ENCODE data around the gene C10orf90.
A peak's percentile ranks its signal among the peaks of the same experiment; 100 is the strongest.

C10orf90 gene

GRCh38 chr10:126508535-126509040, 161.9 kb downstream of the C10orf90 start:
- DNase-seq = no peak

GRCh38 chr10:126504761-126505112, 165.8 kb downstream of the C10orf90 start:
- DNase-seq = no peak

DNA sequence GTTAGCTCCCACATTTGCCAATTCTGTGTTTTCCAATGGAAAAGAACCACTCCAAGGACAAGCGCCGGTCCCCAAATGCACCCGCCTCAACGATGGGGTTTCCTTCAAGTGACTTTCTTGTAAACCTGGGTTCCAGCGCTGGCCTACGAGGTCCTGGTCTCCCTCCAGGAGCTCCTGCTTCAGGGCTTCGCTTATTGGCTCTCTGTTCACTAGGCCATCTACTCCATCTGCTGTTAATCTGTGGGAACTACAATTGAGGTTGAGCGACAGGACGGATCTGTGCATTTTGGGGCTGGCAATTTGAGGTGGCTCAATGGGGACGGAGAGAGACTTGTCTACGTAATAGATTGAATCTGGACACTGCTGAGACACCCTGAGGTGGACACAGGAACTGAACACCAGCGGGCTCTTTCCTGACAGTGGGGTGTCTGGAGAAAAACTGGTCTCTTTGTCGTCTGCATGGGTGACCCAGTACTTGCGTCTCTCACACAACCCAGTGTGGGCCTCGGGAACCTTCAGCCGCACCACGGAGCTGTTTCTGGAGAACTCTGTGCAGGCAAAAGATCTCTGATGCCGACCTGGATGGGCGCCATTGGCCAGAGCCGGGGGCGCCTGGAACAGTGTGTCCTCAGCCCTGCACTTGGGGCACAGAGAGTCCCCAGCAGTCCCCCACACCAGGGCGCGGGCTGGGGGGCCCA, 166.3 kb downstream of the C10orf90 start:
- DNase-seq = peak in 16 of 51 donors; percentile 5 to 52 (median 18)

GRCh38 chr10:126503392-126504062, 167.0 kb downstream of the C10orf90 start:
- no peak for DNase-seq

DNA sequence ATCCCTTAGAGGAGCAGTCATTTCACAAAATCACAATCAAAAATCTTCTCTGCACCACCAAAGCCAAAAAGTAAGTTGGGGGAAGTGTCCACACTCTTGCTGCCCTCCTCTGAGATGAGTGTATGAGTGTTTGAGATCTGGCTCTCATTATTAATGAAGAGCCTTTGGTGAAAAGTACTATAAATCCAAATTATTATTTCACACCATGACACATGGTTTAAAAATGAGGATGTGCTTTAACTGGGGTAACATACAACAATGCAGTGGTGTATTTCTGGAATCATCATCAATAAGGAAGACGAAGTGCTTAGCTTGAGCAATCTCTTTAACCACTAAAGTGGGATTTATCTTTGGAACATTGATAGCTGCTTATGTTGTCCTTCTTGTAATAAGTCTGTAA, 168.1 kb downstream of the C10orf90 start:
- no peak for DNase-seq

- DNase-seq = no peak
These were observed 168.7 kb downstream of the C10orf90 start for GRCh38 chr10:126501828-126502227.

GRCh38 chr10:126500866-126501265, 169.6 kb downstream of the C10orf90 start:
- no peak for DNase-seq

DNA sequence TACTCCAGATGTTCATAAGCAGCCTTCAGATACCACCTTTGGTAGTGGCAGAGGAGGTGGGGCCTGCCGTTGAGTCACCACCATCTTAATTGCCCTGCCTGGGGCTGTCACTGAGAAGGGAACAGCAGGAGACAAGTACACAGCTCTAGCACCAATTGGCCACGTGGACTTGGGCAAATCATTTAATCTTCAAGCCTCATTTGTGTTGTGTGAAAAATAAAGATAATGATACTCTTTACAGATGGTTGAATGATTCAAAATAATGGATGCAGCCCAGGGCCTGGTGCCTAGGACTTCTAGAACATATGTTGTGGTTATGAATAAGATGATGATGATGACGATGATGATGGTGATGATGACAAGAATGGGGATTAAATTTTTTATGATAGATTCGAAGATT, 170.3 kb downstream of the C10orf90 start:
- no peak for DNase-seq

DNA sequence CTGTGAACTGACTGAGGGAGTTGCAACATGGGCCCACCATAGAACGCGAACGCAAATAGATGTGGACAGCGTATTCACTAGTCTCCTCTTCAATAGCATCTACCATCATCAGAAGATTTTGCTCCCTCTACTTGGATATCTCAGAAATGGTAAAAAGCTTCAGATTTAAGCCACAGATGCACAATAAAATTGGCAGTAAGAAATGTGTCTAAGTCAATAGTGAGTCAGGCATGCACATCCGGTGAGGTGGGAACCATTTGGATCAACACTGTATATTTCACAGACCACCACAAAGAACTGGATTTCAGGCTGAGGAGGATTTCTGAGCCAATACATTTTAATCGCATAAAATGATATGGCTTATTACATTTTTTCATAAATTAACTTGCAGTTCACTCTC, 170.7 kb downstream of the C10orf90 start:
- no peak for DNase-seq

GRCh38 chr10:126497672-126498071, 172.8 kb downstream of the C10orf90 start:
- no peak for DNase-seq

GRCh38 chr10:126496771-126497545, 173.5 kb downstream of the C10orf90 start:
- DNase-seq = no peak

DNA sequence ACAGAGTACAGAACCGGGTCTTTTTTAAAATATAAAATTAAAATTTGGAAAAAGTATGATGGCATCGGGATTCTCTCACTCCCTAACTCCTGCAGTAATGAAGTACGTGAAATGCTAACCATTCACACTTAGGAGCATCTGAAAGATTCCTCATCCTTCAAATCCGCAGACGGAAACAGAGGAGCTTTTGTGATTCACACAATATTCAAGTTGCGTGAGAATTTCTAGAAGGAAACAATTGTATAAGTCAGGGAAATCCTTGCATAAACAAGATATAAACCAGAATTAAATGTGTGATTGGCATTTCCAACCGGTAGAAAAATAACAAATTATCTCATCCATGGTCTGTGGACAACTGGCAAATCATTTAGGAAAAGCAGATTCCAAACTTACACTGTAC, 179.0 kb downstream of the C10orf90 start:
- DNase-seq = no peak

DNA sequence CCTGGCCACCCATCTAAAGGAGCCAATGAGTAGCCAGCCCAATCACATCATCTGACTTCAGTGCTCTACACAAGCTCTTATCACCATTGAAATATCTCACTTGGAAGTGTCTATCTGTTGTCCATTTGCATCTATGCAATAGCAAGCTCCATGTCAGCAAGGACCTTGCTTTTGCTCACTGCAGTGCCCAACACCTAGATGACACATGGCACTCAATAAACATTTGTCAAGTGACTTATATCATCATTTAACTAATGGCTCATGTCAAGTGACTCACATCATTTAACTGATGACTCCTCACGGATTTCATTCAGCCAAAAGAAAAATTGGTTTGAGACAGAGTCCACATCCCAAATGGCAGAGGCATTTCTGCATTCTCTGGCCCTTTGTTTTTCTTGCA, 189.3 kb downstream of the C10orf90 start:
- no peak for DNase-seq

- no peak for DNase-seq
These were observed 189.8 kb downstream of the C10orf90 start for GRCh38 chr10:126480648-126481047.

DNA sequence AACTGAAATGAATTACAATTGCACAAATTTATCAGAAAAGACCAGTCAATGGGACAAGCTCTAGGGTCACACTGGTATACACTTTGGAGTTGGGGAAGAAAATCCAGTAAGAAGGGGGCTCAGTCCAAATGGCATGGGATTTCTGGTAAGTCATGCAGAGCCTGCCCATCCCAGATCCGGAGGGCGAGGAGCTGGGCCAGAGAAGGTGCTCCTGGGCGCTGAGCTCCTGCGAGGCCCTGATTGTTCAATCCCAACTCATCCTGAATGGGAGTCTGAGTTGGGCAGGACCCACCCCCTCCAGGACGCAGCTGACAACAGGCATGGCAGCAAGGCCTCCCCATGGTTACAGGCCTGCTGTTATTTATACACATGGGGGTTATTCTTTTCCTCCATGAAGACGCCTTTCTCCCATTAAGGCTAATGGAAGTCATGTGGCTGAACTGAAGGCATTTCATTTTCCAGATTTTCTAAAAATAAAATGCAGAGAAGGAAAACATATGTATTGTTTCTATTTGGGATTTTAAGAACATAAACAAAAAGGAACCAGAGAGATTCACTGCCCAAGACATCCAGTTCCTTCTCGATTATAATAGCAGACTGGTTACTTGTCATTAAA, 191.1 kb downstream of the C10orf90 start:
- no peak for DNase-seq

DNA sequence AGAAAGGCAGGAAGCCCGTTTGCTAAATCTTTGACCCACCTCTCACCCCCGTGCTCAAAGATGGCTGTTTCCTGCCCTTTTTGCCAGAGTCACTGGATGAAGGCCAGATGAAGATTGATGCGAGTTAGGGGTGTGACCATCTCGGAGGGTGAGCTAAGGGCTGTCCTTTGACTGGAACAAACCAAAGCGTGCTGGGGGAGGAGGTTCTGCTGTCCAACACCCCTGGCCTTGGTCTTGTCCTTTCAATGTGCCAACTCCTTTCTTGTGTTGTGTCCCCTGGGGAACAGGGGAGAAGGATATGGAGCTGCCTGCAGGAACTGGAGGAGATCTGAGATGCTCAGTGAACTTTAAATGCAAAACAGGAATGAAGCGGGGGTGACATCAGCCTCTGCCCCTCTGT, 191.9 kb downstream of the C10orf90 start:
- no peak for DNase-seq

- DNase-seq = no peak
These were observed 194.2 kb downstream of the C10orf90 start for GRCh38 chr10:126476246-126476645.

DNA sequence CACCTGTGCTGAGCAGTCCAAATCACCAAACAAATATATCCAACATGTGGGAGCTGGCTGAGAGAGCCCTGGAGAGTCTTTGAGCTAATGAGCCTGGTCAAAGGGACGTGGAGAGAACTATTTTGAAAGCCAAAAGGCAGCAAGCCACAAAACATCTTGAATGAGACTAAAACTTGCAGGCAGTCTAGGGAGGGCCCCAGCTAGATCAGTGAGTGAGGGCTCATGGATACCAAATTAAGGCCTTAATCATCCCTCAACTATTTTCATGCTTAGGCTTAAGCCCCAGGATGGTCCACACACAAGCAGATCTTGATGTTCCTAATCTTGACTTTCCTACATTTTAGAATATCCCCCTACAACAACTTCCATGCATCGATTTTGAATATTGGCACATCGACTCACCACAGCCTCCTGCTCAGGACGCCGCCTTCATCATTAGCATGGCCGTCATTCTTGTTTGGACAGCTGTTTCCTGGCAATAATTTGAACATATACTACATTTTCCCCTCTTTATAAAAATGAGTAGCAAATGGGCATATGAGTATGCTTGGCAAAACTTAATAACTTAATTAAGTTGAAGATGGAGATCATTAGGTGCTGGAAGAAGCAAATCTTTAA, 195.3 kb downstream of the C10orf90 start:
- no peak for DNase-seq

GRCh38 chr10:126474031-126474430, 196.5 kb downstream of the C10orf90 start:
- DNase-seq = no peak

GRCh38 chr10:126470991-126471390, 199.5 kb downstream of the C10orf90 start:
- no peak for DNase-seq

GRCh38 chr10:126469692-126470091, 200.8 kb downstream of the C10orf90 start:
- no peak for DNase-seq

Measured in hypothalamus (tissue), 51 donors.